Stimulated activated naive CD8-positive, alpha-beta T cell treated with anti-CD3 and anti-CD28 coated beads, Interleukin-15, amount 100 ng/mL, for 72 hours (primary cell): ENCODE data around the gene ZMAT1.
"Not testable (repeated sequence)": the region's sequence is repeated elsewhere in the genome, so short reads cannot be mapped to it uniquely, and the experiment has no call there.

Experiments used
- ATAC-seq: fragments of 150-1000 bp; cut with Tn5 transposase; 2 replicates; pipeline ENCODE4 v1.10.0; 2021; ENCODE audit warnings: mild to moderate bottlenecking, moderate library complexity
- DNase-seq, 2 donors: peaks; one replicate each; pipeline ENCODE4 v3.0.0; 2021 to 2022
- H3K27ac Mint-ChIP-seq, 2 donors: one replicate each; pipeline ENCODE4 v1.8.0; 2022; ENCODE audit warnings: mild to moderate bottlenecking in 2 of 2, mixed read lengths in 2 of 2, moderate library complexity in 2 of 2
- H3K27me3 Mint-ChIP-seq: one replicate; pipeline ENCODE4 v1.8.0; 2022; ENCODE audit warnings: mixed read lengths
- H3K4me1 Mint-ChIP-seq: one replicate; pipeline ENCODE4 v1.8.0; 2022; ENCODE audit warnings: mild to moderate bottlenecking, mixed read lengths
- H3K4me3 Mint-ChIP-seq, 2 donors: one replicate each; pipeline ENCODE4 v1.8.0; 2022; ENCODE audit warnings: mild to moderate bottlenecking in 2 of 2, mixed read lengths in 2 of 2, moderate library complexity in 1 of 2
- H3K9me3 Mint-ChIP-seq, 2 donors: one replicate each; pipeline ENCODE4 v1.8.0; 2022; ENCODE audit warnings: mixed read lengths in 2 of 2

The ZMAT1 gene

GRCh38 chrX:101931488-101932248 is at the start of gene ZMAT1:
Gene ZMAT1, minus strand, starts transcription at chrX:101932027. Its CDS starts 19 bp downstream, at chrX:101932008.
- Mint-ChIP-seq H3K9me3 (peaks cover 0 to 7% of the 10 kb centered on the region in 2 donors), H3K4me1 (peaks cover 12% of the 10 kb centered on the region), H3K4me3 (peak within 1 kb of the TSS; percentile 81 to 94), H3K27me3 (no peaks in the 10 kb centered on the region), H3K27ac (peak within 1 kb of the TSS; percentile 81 to 97)
- DNase-seq (peak; percentile 77 to 90), ATAC-seq (peak; percentile 92)

DNA sequence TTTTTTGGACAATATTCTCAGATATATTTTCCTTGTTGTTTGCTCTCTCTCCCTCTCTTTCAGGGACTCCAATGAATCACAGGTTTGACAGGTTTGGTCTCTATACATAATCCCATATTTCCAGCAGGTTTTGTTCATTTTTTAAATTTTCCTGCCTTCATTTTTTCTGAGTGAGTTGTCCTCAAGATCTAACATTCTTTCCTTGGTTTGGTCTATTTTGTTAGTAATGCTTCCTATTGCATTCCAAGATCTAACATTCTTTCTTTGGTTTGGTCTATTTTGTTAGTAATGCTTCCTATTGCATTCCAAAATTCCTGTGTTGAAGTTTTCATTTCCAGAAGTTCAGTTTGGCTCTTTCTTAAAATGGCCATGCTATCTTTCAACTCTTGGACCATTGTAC is 45.3 kb upstream of the ZMAT1 start:
- no peaks in the 10 kb centered on the region for H3K4me1 Mint-ChIP-seq
- H3K27me3 Mint-ChIP-seq = no peaks in the 10 kb centered on the region
- H3K27ac Mint-ChIP-seq = no peak overlapping the region
- no peak overlapping the region for H3K4me3 Mint-ChIP-seq
- peaks cover 0 to 6% of the 10 kb centered on the region in 2 donors for H3K9me3 Mint-ChIP-seq
- DNase-seq (no peak), ATAC-seq (no peak)

DNA sequence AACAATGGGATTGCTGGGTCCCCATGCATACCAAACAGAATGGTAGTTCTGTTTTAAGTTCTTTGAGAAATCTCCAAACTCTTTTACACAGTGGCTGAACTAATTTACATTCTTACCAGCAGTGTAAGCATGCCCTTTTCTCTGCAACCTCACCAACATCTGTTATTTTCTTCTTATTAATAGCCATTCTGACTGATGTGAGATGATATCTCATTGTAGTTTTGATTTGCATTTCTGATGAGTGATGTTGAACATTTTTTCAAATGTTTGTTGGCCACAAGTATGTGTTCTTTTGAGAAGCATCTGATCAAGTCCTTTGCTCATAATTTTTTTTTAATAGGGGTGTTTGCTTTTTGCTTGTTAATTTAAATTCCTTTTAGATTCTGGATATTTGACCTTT is 41.2 kb upstream of the ZMAT1 start:
- Mint-ChIP-seq H3K4me3 (no peak overlapping the region), H3K9me3 (peaks cover 0 to 6% of the 10 kb centered on the region in 2 donors), H3K27me3 (no peaks in the 10 kb centered on the region), H3K27ac (no peak overlapping the region), H3K4me1 (no peaks in the 10 kb centered on the region)
- DNase-seq (no peak), ATAC-seq (no peak)

- H3K4me3 Mint-ChIP-seq, H3K4me1 Mint-ChIP-seq: not testable (repeated sequence)
Measured at GRCh38 chrX:101964923-101965539, 33.2 kb upstream of the ZMAT1 start.

DNA sequence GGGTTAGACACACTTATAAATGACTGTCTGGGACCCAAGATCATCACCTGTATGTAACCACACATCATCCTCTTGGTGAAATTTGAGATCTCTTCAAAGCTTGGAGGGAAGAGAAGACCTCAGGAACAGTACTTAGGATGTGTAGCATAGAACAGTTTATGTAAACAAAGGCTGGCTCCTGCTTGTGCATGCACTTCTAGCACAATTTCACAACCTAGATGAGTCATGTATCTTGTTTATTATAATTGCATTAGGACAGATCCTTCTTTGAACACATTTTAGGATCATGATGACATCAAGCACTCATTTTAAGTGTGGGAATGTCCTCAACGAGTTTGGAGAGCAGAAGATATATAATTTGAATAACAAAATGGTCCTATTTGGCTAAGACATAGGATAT is 26.3 kb upstream of the ZMAT1 start:
- no peak for ATAC-seq
- Mint-ChIP-seq H3K27ac (no peak overlapping the region), H3K9me3 (peaks cover 3 to 4% of the 10 kb centered on the region in 2 donors), H3K4me3 (no peak overlapping the region), H3K4me1 (no peaks in the 10 kb centered on the region), H3K27me3 (peaks cover 1% of the 10 kb centered on the region)
- no peak for DNase-seq

More at GRCh38 chrX:101964923-101965539, 33.2 kb upstream of the ZMAT1 start:
- H3K27me3 Mint-ChIP-seq, DNase-seq, ATAC-seq, H3K27ac Mint-ChIP-seq, H3K9me3 Mint-ChIP-seq: not testable (repeated sequence)

DNA sequence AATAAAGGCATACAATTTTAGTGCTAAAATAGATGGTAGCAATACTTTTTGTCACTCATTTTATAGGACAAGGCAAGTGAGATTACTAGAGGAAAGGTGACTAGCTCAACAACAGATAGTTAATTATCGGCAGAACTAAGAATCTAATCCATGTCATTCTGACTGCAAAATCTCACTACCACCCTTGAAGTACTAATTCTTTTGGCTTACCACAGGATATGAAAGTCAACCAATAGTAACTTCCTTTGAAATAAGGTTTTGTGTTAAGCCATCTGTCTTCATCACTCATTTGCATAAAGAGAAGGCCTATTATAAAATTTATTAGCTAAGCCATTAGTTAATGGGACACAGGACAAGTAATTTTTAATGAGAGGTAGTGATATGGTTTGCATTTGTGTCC is 25.3 kb upstream of the ZMAT1 start:
- Mint-ChIP-seq H3K27ac (no peak overlapping the region), H3K27me3 (peaks cover 10% of the 10 kb centered on the region), H3K9me3 (peaks cover 6 to 12% of the 10 kb centered on the region in 2 donors), H3K4me1 (no peaks in the 10 kb centered on the region), H3K4me3 (no peak overlapping the region)
- DNase-seq (no peak), ATAC-seq (no peak)

- peaks cover 10% of the 10 kb centered on the region for H3K27me3 Mint-ChIP-seq
Measured at GRCh38 chrX:101956556-101956955, 24.7 kb upstream of the ZMAT1 start.

GRCh38 chrX:101950581-101950980 is 18.8 kb upstream of the ZMAT1 start:
- H3K4me1 Mint-ChIP-seq = no peaks in the 10 kb centered on the region

More at GRCh38 chrX:101956556-101956955, 24.7 kb upstream of the ZMAT1 start:
- Mint-ChIP-seq H3K27ac (no peak overlapping the region), H3K9me3 (peaks cover 6 to 14% of the 10 kb centered on the region in 2 donors), H3K4me1 (no peaks in the 10 kb centered on the region), H3K4me3 (no peak overlapping the region)
- no peak for DNase-seq
- ATAC-seq = no peak

DNA sequence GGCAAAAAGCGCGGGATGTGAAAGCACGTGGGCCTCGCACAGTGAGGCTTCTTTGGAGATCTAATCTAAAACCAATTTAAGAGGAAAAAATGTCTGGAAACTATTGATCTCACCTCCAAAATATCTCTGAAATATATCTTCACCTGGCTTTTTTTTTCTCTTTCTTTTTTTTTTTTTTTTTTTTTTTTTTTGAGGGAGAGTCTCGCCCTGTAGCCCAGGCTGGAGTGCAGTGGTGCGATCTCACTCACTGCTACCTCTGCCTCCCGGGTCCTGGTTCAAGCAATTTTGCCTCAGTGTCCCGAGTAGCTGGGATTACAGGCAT is 383 bp upstream of the ZMAT1 start:
- H3K27me3 Mint-ChIP-seq = no peaks in the 10 kb centered on the region

More at GRCh38 chrX:101950581-101950980, 18.8 kb upstream of the ZMAT1 start:
- H3K4me3 Mint-ChIP-seq = no peak overlapping the region
- ATAC-seq (no peak), DNase-seq (no peak)
- no peak overlapping the region for H3K27ac Mint-ChIP-seq
- H3K27me3 Mint-ChIP-seq = peaks cover 20% of the 10 kb centered on the region
- H3K9me3 Mint-ChIP-seq = peaks cover 6 to 20% of the 10 kb centered on the region in 2 donors

GRCh38 chrX:101931136-101931487 is 715 bp downstream of the ZMAT1 start:
- H3K9me3 Mint-ChIP-seq = peaks cover 0 to 7% of the 10 kb centered on the region in 2 donors
- no peak for DNase-seq
- peaks cover 12% of the 10 kb centered on the region for H3K4me1 Mint-ChIP-seq
- H3K27ac Mint-ChIP-seq = peak overlapping the region; percentile 77 to 96
- peak; percentile 6 for ATAC-seq
- H3K27me3 Mint-ChIP-seq = no peaks in the 10 kb centered on the region
- H3K4me3 Mint-ChIP-seq = peak overlapping the region; percentile 74 to 94

More for the DNA sequence above, 383 bp upstream of the ZMAT1 start:
- peak overlapping the region; percentile 81 to 97 for H3K27ac Mint-ChIP-seq
- DNase-seq (no peak), ATAC-seq (no peak)
- peaks cover 0 to 7% of the 10 kb centered on the region in 2 donors for H3K9me3 Mint-ChIP-seq
- peak overlapping the region; percentile 80 to 81 for H3K4me3 Mint-ChIP-seq
- H3K4me1 Mint-ChIP-seq = peaks cover 12% of the 10 kb centered on the region

DNA sequence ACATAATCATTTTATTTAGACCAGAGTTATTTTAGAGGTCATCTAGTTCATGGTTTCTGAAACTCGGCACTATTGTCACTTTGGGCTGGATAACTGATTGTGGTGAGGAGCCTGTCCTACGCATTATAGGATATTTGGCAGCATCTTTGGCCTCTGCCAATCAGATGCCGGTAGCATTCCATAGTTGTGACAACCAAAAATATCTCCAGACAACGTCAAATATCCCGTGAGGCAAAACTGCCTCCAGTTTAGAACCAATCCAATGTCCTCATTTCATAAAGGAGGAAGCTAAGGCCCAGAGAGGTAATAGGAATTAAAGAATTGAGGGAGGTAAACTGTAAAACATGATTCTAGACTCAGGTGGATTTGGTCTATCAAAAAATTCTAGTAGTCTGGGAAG is 6.1 kb downstream of the ZMAT1 start:
- H3K4me1 Mint-ChIP-seq = peaks cover 1% of the 10 kb centered on the region
- no peak overlapping the region for H3K4me3 Mint-ChIP-seq
- no peak for DNase-seq
- no peak overlapping the region for H3K27ac Mint-ChIP-seq
- ATAC-seq = no peak
- H3K9me3 Mint-ChIP-seq = no peaks in the 10 kb centered on the region
- H3K27me3 Mint-ChIP-seq = no peaks in the 10 kb centered on the region

- Mint-ChIP-seq H3K4me3 (no peak overlapping the region), H3K27me3 (no peaks in the 10 kb centered on the region), H3K4me1 (no peaks in the 10 kb centered on the region), H3K9me3 (peaks cover 0 to 9% of the 10 kb centered on the region in 2 donors), H3K27ac (no peak overlapping the region)
- no peak for ATAC-seq
- DNase-seq = no peak
Measured at GRCh38 chrX:101918751-101919150, 13.1 kb downstream of the ZMAT1 start.

DNA sequence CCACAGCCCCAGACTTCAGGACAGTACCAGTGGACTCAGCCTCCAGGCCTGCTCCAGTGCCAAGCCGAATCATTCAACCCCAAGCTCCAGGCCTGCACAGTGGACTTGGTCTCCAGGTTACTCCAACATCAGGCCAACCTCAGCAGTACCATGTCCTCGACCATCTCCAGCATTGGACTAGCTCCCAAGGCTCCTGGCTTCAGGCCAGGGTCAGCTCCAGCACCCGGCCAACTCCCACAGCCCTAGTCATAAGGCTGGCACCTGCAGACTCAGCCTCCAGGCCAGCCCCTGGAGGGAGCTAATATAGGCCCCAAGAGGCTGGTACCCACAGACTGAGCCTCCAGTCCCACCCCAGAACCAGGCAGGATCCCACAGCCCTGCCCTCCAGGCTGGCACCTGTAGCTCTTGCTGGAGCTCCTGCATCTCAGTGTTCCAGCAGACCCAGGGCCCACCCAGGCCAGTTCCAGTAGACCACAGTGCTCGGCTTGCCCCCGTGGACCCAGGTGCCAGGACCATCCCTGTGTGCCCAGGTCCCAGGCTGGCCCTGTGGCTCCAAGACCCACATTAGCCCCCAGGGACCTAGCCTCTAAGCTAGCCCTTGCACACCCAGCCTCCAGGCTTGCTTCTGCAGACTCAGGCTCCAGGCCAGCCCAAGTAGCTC is 25.6 kb downstream of the ZMAT1 start:
- Mint-ChIP-seq H3K4me3 (no peak overlapping the region), H3K27me3 (no peaks in the 10 kb centered on the region), H3K4me1 (no peaks in the 10 kb centered on the region), H3K27ac (no peak overlapping the region), H3K9me3 (peaks cover 0 to 8% of the 10 kb centered on the region in 2 donors)
- DNase-seq (no peak), ATAC-seq (no peak)

DNA sequence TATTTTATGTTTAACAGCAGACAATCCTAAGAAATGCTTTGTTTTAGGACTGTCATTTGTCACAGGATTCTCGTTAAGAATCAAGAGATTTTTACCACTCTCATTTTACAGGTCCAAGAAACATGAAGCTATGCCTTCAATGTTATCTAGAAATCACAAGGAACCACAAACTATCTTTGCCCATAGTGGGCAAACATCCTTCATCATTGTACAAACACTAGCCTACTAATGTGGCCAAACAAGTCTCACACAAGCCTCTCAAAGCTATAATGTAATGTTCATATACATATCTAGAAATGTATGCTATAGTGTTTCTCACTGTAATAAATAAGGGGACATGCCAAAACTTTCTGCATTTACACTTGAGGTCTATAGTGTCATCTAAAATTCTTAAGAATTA is 26.8 kb downstream of the ZMAT1 start:
- H3K27ac Mint-ChIP-seq = no peak overlapping the region
- DNase-seq (no peak), ATAC-seq (no peak)
- H3K27me3 Mint-ChIP-seq = no peaks in the 10 kb centered on the region
- H3K4me3 Mint-ChIP-seq = no peak overlapping the region
- no peaks in the 10 kb centered on the region for H3K9me3 Mint-ChIP-seq
- H3K4me1 Mint-ChIP-seq = no peaks in the 10 kb centered on the region
